WERI-Rb-1 (cell line): Measurements from ENCODE around the gene FBXO15.

Source experiments
- DNase-seq: peaks from one replicate; pipeline ENCODE4 v3.0.0-alpha.2; 2020
- H3K27ac ChIP-seq: fragments of 250-450 bp; sonication (Bioruptor Pico); 2 replicates; pipeline ENCODE4 v1.5.1; 2020; ENCODE audit warnings: mild to moderate bottlenecking, moderate library complexity
- H3K27me3 ChIP-seq: fragments of 250-450 bp; sonication (Bioruptor Pico); 2 replicates; pipeline ENCODE4 v1.5.1; 2021; ENCODE audit warnings: mild to moderate bottlenecking, low read depth, moderate library complexity; ENCODE audit not compliant: insufficient read depth, severe bottlenecking
- H3K36me3 ChIP-seq: fragments of 250-450 bp; sonication (Bioruptor Pico); 2 replicates; pipeline ENCODE4 v1.5.1; 2020; ENCODE audit warnings: mild to moderate bottlenecking, moderate library complexity
- H3K4me3 ChIP-seq: 2 replicates; pipeline ENCODE4 v1.5.1; 2011; ENCODE audit warnings: low read depth, mild to moderate bottlenecking, control low read depth, low read length
- H3K9me3 ChIP-seq: fragments of 250-450 bp; sonication (Bioruptor Pico); 2 replicates; pipeline ENCODE4 v1.5.1; 2021; ENCODE audit warnings: mild to moderate bottlenecking, moderate library complexity; ENCODE audit not compliant: severe bottlenecking
- TF ChIP-seq, protein P1 (sequence below): IDR thresholded peaks from 2 replicates; pipeline ENCODE4 v1.5.1; 2011; ENCODE audit warnings: low read depth, mild to moderate bottlenecking, control low read depth, inconsistent platforms, low read length

FBXO15 gene

DNA sequence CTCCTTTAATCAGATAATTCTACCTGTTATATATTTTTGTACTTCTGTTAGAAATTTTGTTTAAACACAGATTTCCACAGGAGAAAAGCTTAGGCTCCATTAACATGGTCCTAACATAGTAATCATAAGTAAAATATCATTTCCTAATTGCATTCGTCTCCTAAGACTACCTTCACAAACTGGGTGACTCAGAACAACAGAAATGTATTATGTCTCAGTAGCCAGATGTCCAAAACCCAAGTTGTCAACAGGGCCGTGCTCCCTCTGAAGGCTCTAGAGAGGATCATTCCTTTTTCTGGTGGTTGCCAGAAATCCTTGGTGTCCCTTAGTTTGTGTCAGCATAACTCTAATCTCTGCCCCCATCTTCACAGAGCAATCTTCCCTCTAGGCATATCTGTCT is 5.4 kb downstream of the FBXO15 start:
- Histone ChIP-seq H3K4me3 (no peak overlapping the region), H3K9me3 (no peaks in the 10 kb centered on the region), H3K27ac (no peak overlapping the region), H3K36me3 (no peaks in the 10 kb centered on the region), H3K27me3 (no peaks in the 10 kb centered on the region)
- no peak for DNase-seq
- TF ChIP-seq, protein P1, sequence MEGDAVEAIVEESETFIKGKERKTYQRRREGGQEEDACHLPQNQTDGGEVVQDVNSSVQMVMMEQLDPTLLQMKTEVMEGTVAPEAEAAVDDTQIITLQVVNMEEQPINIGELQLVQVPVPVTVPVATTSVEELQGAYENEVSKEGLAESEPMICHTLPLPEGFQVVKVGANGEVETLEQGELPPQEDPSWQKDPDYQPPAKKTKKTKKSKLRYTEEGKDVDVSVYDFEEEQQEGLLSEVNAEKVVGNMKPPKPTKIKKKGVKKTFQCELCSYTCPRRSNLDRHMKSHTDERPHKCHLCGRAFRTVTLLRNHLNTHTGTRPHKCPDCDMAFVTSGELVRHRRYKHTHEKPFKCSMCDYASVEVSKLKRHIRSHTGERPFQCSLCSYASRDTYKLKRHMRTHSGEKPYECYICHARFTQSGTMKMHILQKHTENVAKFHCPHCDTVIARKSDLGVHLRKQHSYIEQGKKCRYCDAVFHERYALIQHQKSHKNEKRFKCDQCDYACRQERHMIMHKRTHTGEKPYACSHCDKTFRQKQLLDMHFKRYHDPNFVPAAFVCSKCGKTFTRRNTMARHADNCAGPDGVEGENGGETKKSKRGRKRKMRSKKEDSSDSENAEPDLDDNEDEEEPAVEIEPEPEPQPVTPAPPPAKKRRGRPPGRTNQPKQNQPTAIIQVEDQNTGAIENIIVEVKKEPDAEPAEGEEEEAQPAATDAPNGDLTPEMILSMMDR: no peak

- H3K9me3 ChIP-seq: no peaks in the 10 kb centered on the region
- H3K27me3 ChIP-seq: no peaks in the 10 kb centered on the region
- TF ChIP-seq, protein P1: no peak
- H3K27ac ChIP-seq: no peak overlapping the region
- H3K4me3 ChIP-seq: no peak overlapping the region
- H3K36me3 ChIP-seq: no peaks in the 10 kb centered on the region
- DNase-seq: no peak
Observed at GRCh38 chr18:74141667-74142066, 6.0 kb downstream of the FBXO15 start.

DNA sequence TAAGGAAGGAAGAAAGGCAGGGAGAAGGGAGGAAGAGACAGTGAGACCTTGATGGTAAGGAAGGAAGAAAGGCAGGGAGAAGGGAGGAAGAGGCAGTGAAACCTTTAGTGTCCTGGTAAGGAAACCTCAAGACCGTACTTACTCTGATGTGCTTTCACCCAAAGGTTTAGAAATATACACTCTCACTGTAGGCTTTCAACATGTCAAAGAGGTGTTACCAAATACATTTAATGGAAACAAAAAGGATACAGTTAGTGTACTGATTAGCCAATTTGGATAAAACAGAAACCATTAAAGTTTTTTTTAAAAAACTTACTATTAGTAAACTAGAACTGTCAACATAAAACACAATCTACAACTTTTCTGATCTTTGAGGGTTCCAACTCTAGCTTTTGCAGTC is 7.1 kb downstream of the FBXO15 start:
- no peaks in the 10 kb centered on the region for H3K36me3 ChIP-seq
- TF ChIP-seq, protein P1: no peak
- H3K27ac ChIP-seq: no peak overlapping the region
- H3K4me3 ChIP-seq: no peak overlapping the region
- no peaks in the 10 kb centered on the region for H3K9me3 ChIP-seq
- no peak for DNase-seq
- no peaks in the 10 kb centered on the region for H3K27me3 ChIP-seq

GRCh38 chr18:74139888-74140287 is 7.7 kb downstream of the FBXO15 start:
- TF ChIP-seq, protein P1: no peak
- H3K9me3 ChIP-seq: no peaks in the 10 kb centered on the region
- H3K27ac ChIP-seq: no peak overlapping the region
- no peaks in the 10 kb centered on the region for H3K27me3 ChIP-seq
- H3K4me3 ChIP-seq: no peak overlapping the region
- no peaks in the 10 kb centered on the region for H3K36me3 ChIP-seq
- no peak for DNase-seq

GRCh38 chr18:74139411-74139810 is 8.2 kb downstream of the FBXO15 start:
- DNase-seq: no peak
- no peak overlapping the region for H3K27ac ChIP-seq
- H3K9me3 ChIP-seq: no peaks in the 10 kb centered on the region
- TF ChIP-seq, protein P1: no peak
- no peaks in the 10 kb centered on the region for H3K36me3 ChIP-seq
- H3K27me3 ChIP-seq: no peaks in the 10 kb centered on the region
- no peak overlapping the region for H3K4me3 ChIP-seq

DNA sequence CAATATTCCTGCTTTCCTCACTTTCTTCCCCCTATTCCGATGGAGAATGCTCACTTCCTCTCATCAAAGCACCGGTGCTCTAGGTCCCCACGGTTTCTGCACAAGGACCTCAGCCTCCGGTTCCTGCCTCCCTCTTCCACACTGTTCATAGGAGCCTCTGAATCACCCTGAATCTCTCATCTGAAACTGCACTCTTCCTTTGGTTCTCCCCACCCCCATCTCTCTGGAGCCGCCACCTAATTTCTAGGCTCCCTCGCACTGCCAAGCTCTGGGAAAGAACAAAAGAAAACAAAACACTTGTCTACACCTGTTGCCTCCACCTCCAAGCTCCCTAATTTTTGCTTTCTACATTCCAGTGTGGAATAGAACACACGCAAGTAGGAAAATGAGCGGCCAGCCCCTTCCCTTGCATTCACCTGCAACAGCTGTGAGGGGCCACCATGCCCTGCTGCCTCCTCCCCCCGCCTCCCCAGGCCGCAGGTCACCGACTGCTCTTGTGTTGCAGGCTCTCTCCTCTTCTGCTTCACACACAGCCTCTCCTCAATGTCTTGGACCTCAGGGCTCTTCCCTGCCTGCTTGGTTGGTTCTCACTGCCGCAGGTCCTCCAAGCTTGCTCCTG is 9.6 kb downstream of the FBXO15 start:
- TF ChIP-seq, protein P1: no peak
- no peaks in the 10 kb centered on the region for H3K27me3 ChIP-seq
- H3K27ac ChIP-seq: no peak overlapping the region
- H3K36me3 ChIP-seq: no peaks in the 10 kb centered on the region
- H3K9me3 ChIP-seq: no peaks in the 10 kb centered on the region
- H3K4me3 ChIP-seq: no peak overlapping the region
- DNase-seq: no peak
